Measurements from ENCODE around the gene CNTN4. TPM values are rescaled to one million over a fixed set of nuclear protein-coding genes. Genes with fewer than 3 reads are reported as not detected.

The CNTN4 gene
- total and polyA plus RNA-seq, 2 of the 8 experiments (the other 6 are each of a cell fraction or from before 2014, with no cell fraction given), result 0.41 to 2.2 TPM

- no peak for TF ChIP-seq PHF8 (conservative IDR thresholded peaks at IDR 0.05; ENCODE audit: low read depth, low read length)
- no peak for TF ChIP-seq CBX8 (IDR thresholded peaks at IDR 0.05; ENCODE audit: borderline replicate concordance, low read depth, low read length)
- no peak for TF ChIP-seq NANOG (IDR thresholded peaks at IDR 0.05; ENCODE audit: insufficient read depth, low read depth, low read length, poor library complexity, severe bottlenecking)
- no peak for TF ChIP-seq SIN3A (conservative IDR thresholded peaks at IDR 0.05 in 1 of 2, IDR thresholded peaks at IDR 0.05 in 1 of 2; ENCODE audit: low read depth in 1 of 2, low read length in 2 of 2)
- TF ChIP-seq SP2 (IDR thresholded peaks at IDR 0.05; ENCODE audit: low read length), result no peak
- TF ChIP-seq SRF (IDR thresholded peaks at IDR 0.05; ENCODE audit: low read depth, low read length), result no peak
- TF ChIP-seq FOSL1 (IDR thresholded peaks at IDR 0.05; ENCODE audit: insufficient read depth, low read depth, low read length), result no peak
- TF ChIP-seq RXRA (IDR thresholded peaks at IDR 0.05; ENCODE audit: insufficient read depth, low read depth, low read length), result no peak
Measured at GRCh38 chr3:2247831-2248230, 149.2 kb downstream of the CNTN4 start (continued).
